PC-3 (cell line): ENCODE data around the gene TTLL7. TPM values are rescaled to one million over a fixed set of nuclear protein-coding genes. Genes with fewer than 3 reads are reported as not detected.

Source experiments
- ATAC-seq: fragments of 200-7000 bp; cut with Tn5 transposase; 2 replicates; pipeline ENCODE4 v1.9.1; 2020; ENCODE audit warnings: mild to moderate bottlenecking, moderate library complexity
- BruUV-seq: library from RNA; stranded (reverse); fragments of 400-500 nt; replicated peaks from 2 replicates; lab custom pipeline; 2021; lab: Mats Ljungman, UMichigan
- CTCF ChIA-PET: fragments of 300-600 bp; sonication (Branson Sonifier 250); formaldehyde crosslinking; loops from one replicate; lab custom pipeline; 2022; ENCODE audit warnings: antibody characterized with exemption; lab: Charles Lee
- POLR2A ChIA-PET: fragments of 300-600 bp; sonication (Branson Sonifier 250); formaldehyde crosslinking; loops from one replicate; lab custom pipeline; 2022; ENCODE audit warnings: antibody characterized with exemption; ENCODE audit not compliant: unreplicated experiment; lab: Charles Lee
- DNase-seq: peaks from one replicate; pipeline ENCODE4 v3.0.0-alpha.2; 2015
- H2AFZ ChIP-seq: fragments of 300-600 bp; sonication (generic); 2 replicates; pipeline ENCODE4 v1.6.0; 2016; ENCODE audit warnings: antibody characterized with exemption, low read length
- H3F3A ChIP-seq: fragments of 300-600 bp; sonication (generic); one replicate; pipeline ENCODE4 v1.6.0; 2017; ENCODE audit warnings: antibody characterized with exemption, low read length, control low read depth, mild to moderate bottlenecking; ENCODE audit not compliant: unreplicated experiment
- H3K27ac ChIP-seq: fragments of 300-600 bp; sonication (generic); 2 replicates; pipeline ENCODE4 v1.5.1; 2016; ENCODE audit warnings: mild to moderate bottlenecking, low read length
- H3K27me3 ChIP-seq: fragments of 300-600 bp; sonication (generic); 2 replicates; pipeline ENCODE4 v1.6.1; 2016; ENCODE audit warnings: low read length, mixed read lengths
- H3K36me3 ChIP-seq: fragments of 300-600 bp; sonication (generic); 2 replicates; pipeline ENCODE4 v1.6.1; 2016; ENCODE audit warnings: low read depth, mixed run types, low read length, mixed read lengths
- H3K4me1 ChIP-seq: fragments of 300-600 bp; sonication (generic); 2 replicates; pipeline ENCODE4 v1.5.1; 2016; ENCODE audit warnings: low read length; ENCODE audit not compliant: insufficient read depth
- H3K4me2 ChIP-seq: fragments of 300-600 bp; sonication (generic); 2 replicates; pipeline ENCODE4 v1.6.0; 2016; ENCODE audit warnings: low read length
- H3K4me3 ChIP-seq: fragments of 300-600 bp; sonication (generic); 2 replicates; pipeline ENCODE4 v1.5.1; 2016; ENCODE audit warnings: mild to moderate bottlenecking, low read length, mixed read lengths
- H3K79me2 ChIP-seq: fragments of 300-600 bp; sonication (generic); 2 replicates; pipeline ENCODE4 v1.6.1; 2017; ENCODE audit warnings: low read length, mixed read lengths
- H3K9ac ChIP-seq: fragments of 300-600 bp; sonication (generic); 2 replicates; pipeline ENCODE4 v1.6.0; 2016; ENCODE audit warnings: mild to moderate bottlenecking, low read length
- H3K9me2 ChIP-seq: fragments of 300-600 bp; sonication (generic); replicated peaks from 2 replicates; pipeline ENCODE4 v1.6.1; 2016; ENCODE audit warnings: mixed run types, low read length, mixed read lengths
- H3K9me3 ChIP-seq: fragments of 300-600 bp; sonication (generic); 2 replicates; pipeline ENCODE4 v1.6.1; 2016; ENCODE audit warnings: low read length, mixed read lengths
- H4K20me1 ChIP-seq: fragments of 300-600 bp; sonication (generic); 2 replicates; pipeline ENCODE4 v1.6.1; 2016; ENCODE audit warnings: low read length, mixed read lengths
- EZH2 ChIP-seq: fragments of 300-600 bp; sonication (generic); IDR thresholded peaks from one replicate; pipeline ENCODE4 v1.6.1; 2017; ENCODE audit warnings: antibody characterized with exemption, mild to moderate bottlenecking, low read length; ENCODE audit not compliant: unreplicated experiment
- EZH2phosphoT487 ChIP-seq: fragments of 300-600 bp; sonication (generic); IDR thresholded peaks from 2 replicates; pipeline ENCODE4 v1.6.1; 2018; ENCODE audit warnings: mild to moderate bottlenecking, antibody characterized with exemption, low read length, borderline replicate concordance
- intact Hi-C: fragments of 100-400 bp; cut with micrococcal nuclease; formaldehyde crosslinking; loops from 2 replicates; pipeline ENCODE4 v1.9.0; 2023
- total RNA-seq: library from RNA; depleted of rRNA; stranded (reverse); fragments of >200 nt; gene quantifications from 2 replicates; pipeline ENCODE4 v1.2.3, GENCODE V29; 2014
- TF ChIP-seq, protein P1 (sequence below): fragments of 300-600 bp; sonication (generic); conservative IDR thresholded peaks from 2 replicates; pipeline ENCODE4 v1.5.1; 2017; ENCODE audit warnings: antibody characterized with exemption, low read depth, mild to moderate bottlenecking, low read length

Gene TTLL7
- total RNA-seq, 1 experiment from 2014 or later, result 3.8 TPM

DNA sequence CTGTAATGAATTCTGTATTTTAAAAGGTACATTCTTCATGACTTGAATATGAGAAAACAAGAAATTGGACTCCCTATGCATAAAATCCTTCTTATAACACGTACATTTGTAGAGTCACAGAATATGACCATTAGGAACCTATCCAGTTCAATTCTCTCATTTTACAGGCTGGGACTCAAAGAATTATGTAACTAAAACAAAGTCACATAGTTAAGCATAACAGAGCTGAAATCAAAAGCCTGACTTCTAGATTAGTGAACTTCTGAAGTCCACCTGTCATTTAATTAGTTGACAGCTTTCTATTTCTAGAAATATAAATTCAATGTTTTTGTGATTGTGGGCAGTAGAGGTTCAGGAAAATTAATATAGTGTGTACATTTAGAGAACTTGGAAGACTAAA, 20.3 kb upstream of the TTLL7 start:
- ChIA-PET CTCF (no interaction called here), POLR2A (no interaction called here)
- peaks cover 14% of the 10 kb centered on the region for H3K4me1 ChIP-seq
- no peak for TF ChIP-seq EZH2phosphoT487
- TF ChIP-seq, protein P1, sequence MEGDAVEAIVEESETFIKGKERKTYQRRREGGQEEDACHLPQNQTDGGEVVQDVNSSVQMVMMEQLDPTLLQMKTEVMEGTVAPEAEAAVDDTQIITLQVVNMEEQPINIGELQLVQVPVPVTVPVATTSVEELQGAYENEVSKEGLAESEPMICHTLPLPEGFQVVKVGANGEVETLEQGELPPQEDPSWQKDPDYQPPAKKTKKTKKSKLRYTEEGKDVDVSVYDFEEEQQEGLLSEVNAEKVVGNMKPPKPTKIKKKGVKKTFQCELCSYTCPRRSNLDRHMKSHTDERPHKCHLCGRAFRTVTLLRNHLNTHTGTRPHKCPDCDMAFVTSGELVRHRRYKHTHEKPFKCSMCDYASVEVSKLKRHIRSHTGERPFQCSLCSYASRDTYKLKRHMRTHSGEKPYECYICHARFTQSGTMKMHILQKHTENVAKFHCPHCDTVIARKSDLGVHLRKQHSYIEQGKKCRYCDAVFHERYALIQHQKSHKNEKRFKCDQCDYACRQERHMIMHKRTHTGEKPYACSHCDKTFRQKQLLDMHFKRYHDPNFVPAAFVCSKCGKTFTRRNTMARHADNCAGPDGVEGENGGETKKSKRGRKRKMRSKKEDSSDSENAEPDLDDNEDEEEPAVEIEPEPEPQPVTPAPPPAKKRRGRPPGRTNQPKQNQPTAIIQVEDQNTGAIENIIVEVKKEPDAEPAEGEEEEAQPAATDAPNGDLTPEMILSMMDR, result no peak
- no peak for TF ChIP-seq EZH2
- H3K9ac ChIP-seq, result no peak overlapping the region
- no peak overlapping the region for H2AFZ ChIP-seq
- no peaks in the 10 kb centered on the region for H3K27me3 ChIP-seq
- no peak overlapping the region for H3K4me3 ChIP-seq
- DNase-seq, result no peak
- H3K4me2 ChIP-seq, result no peak overlapping the region
- BruUV-seq, result no TSS peak
- intact Hi-C loops, result no loop called here
- no peaks in the 10 kb centered on the region for H3K9me2 ChIP-seq
- H3K27ac ChIP-seq, result no peak overlapping the region
- no peaks in the 10 kb centered on the region for H3F3A ChIP-seq
- no peaks in the 10 kb centered on the region for H3K9me3 ChIP-seq
- H3K79me2 ChIP-seq, result no peaks in the 10 kb centered on the region
- ATAC-seq, result no peak
- no peaks in the 10 kb centered on the region for H4K20me1 ChIP-seq
- H3K36me3 ChIP-seq, result no peaks in the 10 kb centered on the region

DNA sequence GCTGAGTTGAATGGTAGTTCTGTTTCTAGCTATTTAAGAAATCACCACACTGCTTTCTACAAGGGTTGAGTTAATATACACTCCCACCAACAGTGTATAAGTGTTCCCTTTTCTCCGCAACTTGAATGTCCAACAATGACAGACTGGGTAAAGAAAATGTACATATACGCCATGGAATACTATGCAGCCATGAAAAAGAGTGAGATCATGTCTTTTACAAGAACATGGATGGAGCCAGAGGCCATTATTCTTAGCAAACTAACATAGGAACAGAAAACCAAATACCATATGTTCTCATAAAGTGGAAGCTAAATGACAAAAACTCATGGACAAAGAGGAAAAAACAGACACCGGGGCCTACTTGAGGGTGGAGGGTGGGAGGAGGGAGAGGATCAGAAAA, 14.8 kb upstream of the TTLL7 start:
- Histone ChIP-seq H2AFZ (no peak overlapping the region), H3K4me1 (no peaks in the 10 kb centered on the region), H3K9ac (no peak overlapping the region), H3K27me3 (no peaks in the 10 kb centered on the region), H3K27ac (no peak overlapping the region), H3K79me2 (no peaks in the 10 kb centered on the region), H4K20me1 (no peaks in the 10 kb centered on the region), H3F3A (no peaks in the 10 kb centered on the region), H3K9me2 (no peaks in the 10 kb centered on the region), H3K9me3 (no peaks in the 10 kb centered on the region), H3K4me3 (no peak overlapping the region), H3K4me2 (no peak overlapping the region), H3K36me3 (no peaks in the 10 kb centered on the region)
- ATAC-seq, result no peak
- no TSS peak for BruUV-seq
- ChIA-PET CTCF (no interaction called here), POLR2A (no interaction called here)
- no peak for DNase-seq
- intact Hi-C loops, result no loop called here
- TF ChIP-seq, protein P1, result no peak
- TF ChIP-seq EZH2 (no peak), EZH2phosphoT487 (no peak)

DNA sequence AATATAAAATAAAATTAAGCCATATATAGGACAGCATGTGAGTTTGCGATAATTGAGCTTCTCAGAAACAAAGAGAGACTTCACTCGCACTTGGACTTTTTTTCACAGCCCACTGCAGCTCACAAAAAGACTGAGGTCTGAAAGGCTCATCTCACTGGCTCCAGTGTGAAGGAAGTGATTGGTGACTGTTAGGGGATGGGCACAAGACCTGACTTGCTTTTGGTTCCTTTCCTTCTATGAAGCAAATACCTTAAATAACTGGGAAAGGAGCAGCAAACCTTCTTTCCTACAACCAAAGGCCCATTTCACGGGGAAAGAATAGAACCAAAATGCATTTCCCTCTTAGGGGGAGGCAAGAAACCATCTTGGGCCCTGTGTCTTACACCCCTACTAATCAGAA, 13.1 kb upstream of the TTLL7 start:
- H2AFZ ChIP-seq, result no peak overlapping the region
- no peak overlapping the region for H3K27ac ChIP-seq
- no peaks in the 10 kb centered on the region for H3K9me2 ChIP-seq
- TF ChIP-seq EZH2phosphoT487, result no peak
- no peak overlapping the region for H3K4me3 ChIP-seq
- H3K36me3 ChIP-seq, result no peaks in the 10 kb centered on the region
- H3K4me2 ChIP-seq, result no peak overlapping the region
- ATAC-seq (no peak), DNase-seq (no peak)
- H4K20me1 ChIP-seq, result no peaks in the 10 kb centered on the region
- H3K27me3 ChIP-seq, result no peaks in the 10 kb centered on the region
- POLR2A ChIA-PET, result no interaction called here
- no peaks in the 10 kb centered on the region for H3F3A ChIP-seq
- CTCF ChIA-PET, result no interaction called here
- no peak overlapping the region for H3K9ac ChIP-seq
- no TSS peak for BruUV-seq
- H3K9me3 ChIP-seq, result no peaks in the 10 kb centered on the region
- intact Hi-C loops, result no loop called here
- no peaks in the 10 kb centered on the region for H3K4me1 ChIP-seq
- H3K79me2 ChIP-seq, result no peaks in the 10 kb centered on the region
